ENCODE measurements around the gene SORCS2.

Gene SORCS2

GRCh38 chr4:7395645-7396044 is 203.3 kb downstream of the SORCS2 start:
- ChIA-PET POLR2A (no interaction called here), CTCF (interaction anchor here (1.6 to 2.0 kb wide), 2 partner anchors 12 to 60 kb away, joined by 3 to 4 read pairs; no protein-coding TSS in a partner anchor)
- DNase-seq (ENCODE audit: low read depth, low spot score): no peak
- no peak overlapping the region for H3K4me3 ChIP-seq (ENCODE audit: low read depth, low read length)
- TF ChIP-seq, protein P1, sequence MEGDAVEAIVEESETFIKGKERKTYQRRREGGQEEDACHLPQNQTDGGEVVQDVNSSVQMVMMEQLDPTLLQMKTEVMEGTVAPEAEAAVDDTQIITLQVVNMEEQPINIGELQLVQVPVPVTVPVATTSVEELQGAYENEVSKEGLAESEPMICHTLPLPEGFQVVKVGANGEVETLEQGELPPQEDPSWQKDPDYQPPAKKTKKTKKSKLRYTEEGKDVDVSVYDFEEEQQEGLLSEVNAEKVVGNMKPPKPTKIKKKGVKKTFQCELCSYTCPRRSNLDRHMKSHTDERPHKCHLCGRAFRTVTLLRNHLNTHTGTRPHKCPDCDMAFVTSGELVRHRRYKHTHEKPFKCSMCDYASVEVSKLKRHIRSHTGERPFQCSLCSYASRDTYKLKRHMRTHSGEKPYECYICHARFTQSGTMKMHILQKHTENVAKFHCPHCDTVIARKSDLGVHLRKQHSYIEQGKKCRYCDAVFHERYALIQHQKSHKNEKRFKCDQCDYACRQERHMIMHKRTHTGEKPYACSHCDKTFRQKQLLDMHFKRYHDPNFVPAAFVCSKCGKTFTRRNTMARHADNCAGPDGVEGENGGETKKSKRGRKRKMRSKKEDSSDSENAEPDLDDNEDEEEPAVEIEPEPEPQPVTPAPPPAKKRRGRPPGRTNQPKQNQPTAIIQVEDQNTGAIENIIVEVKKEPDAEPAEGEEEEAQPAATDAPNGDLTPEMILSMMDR (IDR thresholded peaks at IDR 0.05; ENCODE audit: insufficient read depth, low read length, missing control alignments): no peak

- H3K4me3 ChIP-seq (ENCODE audit: low read depth, low read length): no peak overlapping the region
- CTCF ChIA-PET: interaction anchor here (1.4 to 2.0 kb wide), 2 partner anchors 60 to 203 kb away, joined by 3 to 4 read pairs; no protein-coding TSS in a partner anchor
- DNase-seq (ENCODE audit: low read depth, low spot score): no peak
- TF ChIP-seq, protein P1 (IDR thresholded peaks at IDR 0.05; ENCODE audit: insufficient read depth, low read length, missing control alignments): no peak
- POLR2A ChIA-PET: no interaction called here
These were observed 204.0 kb downstream of the SORCS2 start for GRCh38 chr4:7396186-7396910.

- H3K4me3 ChIP-seq (ENCODE audit: low read depth, low read length): no peak overlapping the region
- POLR2A ChIA-PET: no interaction called here
- DNase-seq (ENCODE audit: low read depth, low spot score): no peak
- CTCF ChIA-PET: interaction anchor here (1.4 to 2.0 kb wide), 2 partner anchors 62 to 204 kb away, joined by 3 to 4 read pairs; no protein-coding TSS in a partner anchor
- TF ChIP-seq, protein P1 (IDR thresholded peaks at IDR 0.05; ENCODE audit: insufficient read depth, low read length, missing control alignments): no peak
These were observed 205.1 kb downstream of the SORCS2 start for GRCh38 chr4:7397206-7398103.

- DNase-seq (ENCODE audit: low read depth, low spot score): no peak
- TF ChIP-seq, protein P1 (IDR thresholded peaks at IDR 0.05; ENCODE audit: insufficient read depth, low read length, missing control alignments): no peak
- no peak overlapping the region for H3K4me3 ChIP-seq (ENCODE audit: low read depth, low read length)
- ChIA-PET POLR2A (no interaction called here), CTCF (no interaction called here)
These were observed 205.7 kb downstream of the SORCS2 start for GRCh38 chr4:7398104-7398423.

GRCh38 chr4:7398788-7399439 is 206.6 kb downstream of the SORCS2 start:
- ChIA-PET POLR2A (no interaction called here), CTCF (no interaction called here)
- TF ChIP-seq, protein P1 (IDR thresholded peaks at IDR 0.05; ENCODE audit: insufficient read depth, low read length, missing control alignments): no peak
- DNase-seq (ENCODE audit: low read depth, low spot score): no peak
- H3K4me3 ChIP-seq (ENCODE audit: low read depth, low read length): no peak overlapping the region
